Fibroblast of mammary gland (primary cell): ENCODE data around the gene TOR1A.

Experiments used
- DNase-seq: peaks from one replicate; pipeline ENCODE4 v3.0.0-alpha.2; 2010; ENCODE audit warnings: low read depth
- H3K4me3 ChIP-seq: 2 replicates; pipeline ENCODE4 v1.5.1; 2011; ENCODE audit warnings: low read depth, mild to moderate bottlenecking, low read length, moderate library complexity; ENCODE audit not compliant: control insufficient read depth
- TF ChIP-seq, protein P1 (sequence below): conservative IDR thresholded peaks from 2 replicates; pipeline ENCODE4 v1.5.1; 2011; ENCODE audit warnings: low read depth, low read length, inconsistent platforms; ENCODE audit not compliant: control insufficient read depth, insufficient read depth

Gene TOR1A

DNA sequence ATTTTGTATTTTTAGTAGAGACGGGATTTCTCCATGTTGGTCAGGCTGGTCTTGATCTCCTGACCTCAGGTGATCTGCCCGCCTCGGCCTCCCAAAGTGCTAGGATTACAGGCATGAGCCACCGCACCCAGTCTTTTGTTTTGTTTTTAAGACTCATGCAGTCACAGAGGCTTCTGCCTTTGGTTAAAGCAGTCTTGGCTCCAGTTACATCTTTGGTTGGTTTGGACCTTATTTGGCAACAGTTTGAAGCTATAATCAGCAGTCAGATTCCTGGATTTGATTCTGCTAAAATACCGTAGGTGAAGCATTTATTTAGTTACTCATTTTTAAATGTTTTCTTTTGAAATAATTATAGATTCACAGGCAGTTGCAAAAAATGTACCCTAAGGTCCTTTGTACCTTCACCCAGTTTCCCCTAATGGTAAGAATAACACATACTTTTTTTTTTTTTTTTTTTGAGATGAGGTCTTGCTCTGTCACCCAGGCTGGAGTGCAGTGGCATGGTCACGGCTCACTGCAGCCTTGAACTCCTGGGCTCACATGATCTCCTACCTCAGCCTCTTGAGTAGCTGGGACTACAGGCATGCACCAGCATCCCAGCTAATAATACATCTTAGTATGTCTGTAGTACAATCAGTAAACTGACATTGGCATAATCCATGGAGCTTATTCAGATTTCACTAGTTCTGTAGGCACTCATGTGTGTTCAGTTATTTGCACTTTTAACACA is 27.1 kb upstream of the TOR1A start:
- no peak overlapping the region for H3K4me3 ChIP-seq
- TF ChIP-seq, protein P1, sequence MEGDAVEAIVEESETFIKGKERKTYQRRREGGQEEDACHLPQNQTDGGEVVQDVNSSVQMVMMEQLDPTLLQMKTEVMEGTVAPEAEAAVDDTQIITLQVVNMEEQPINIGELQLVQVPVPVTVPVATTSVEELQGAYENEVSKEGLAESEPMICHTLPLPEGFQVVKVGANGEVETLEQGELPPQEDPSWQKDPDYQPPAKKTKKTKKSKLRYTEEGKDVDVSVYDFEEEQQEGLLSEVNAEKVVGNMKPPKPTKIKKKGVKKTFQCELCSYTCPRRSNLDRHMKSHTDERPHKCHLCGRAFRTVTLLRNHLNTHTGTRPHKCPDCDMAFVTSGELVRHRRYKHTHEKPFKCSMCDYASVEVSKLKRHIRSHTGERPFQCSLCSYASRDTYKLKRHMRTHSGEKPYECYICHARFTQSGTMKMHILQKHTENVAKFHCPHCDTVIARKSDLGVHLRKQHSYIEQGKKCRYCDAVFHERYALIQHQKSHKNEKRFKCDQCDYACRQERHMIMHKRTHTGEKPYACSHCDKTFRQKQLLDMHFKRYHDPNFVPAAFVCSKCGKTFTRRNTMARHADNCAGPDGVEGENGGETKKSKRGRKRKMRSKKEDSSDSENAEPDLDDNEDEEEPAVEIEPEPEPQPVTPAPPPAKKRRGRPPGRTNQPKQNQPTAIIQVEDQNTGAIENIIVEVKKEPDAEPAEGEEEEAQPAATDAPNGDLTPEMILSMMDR = no peak
- DNase-seq = no peak

DNA sequence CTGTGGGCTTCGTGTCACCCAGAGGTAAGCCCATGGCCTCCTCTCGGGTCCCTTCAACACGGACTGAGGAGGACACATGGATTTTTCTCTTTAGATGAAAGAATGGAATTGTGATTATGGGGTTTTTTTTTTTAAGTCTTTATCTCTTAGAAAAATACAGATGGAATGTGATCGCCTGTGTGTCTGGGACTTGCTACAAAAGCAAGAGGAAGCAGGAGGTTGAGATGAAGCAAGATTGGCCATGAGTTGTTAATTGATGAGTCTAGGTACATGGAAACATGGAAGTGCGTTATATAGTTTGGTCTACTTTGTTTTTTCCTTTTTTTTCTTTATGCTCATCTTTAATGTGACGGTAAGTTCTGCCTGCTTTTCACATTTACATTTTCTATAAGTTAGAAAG is 26.0 kb upstream of the TOR1A start:
- no peak overlapping the region for H3K4me3 ChIP-seq
- TF ChIP-seq, protein P1 = no peak
- DNase-seq = no peak

DNA sequence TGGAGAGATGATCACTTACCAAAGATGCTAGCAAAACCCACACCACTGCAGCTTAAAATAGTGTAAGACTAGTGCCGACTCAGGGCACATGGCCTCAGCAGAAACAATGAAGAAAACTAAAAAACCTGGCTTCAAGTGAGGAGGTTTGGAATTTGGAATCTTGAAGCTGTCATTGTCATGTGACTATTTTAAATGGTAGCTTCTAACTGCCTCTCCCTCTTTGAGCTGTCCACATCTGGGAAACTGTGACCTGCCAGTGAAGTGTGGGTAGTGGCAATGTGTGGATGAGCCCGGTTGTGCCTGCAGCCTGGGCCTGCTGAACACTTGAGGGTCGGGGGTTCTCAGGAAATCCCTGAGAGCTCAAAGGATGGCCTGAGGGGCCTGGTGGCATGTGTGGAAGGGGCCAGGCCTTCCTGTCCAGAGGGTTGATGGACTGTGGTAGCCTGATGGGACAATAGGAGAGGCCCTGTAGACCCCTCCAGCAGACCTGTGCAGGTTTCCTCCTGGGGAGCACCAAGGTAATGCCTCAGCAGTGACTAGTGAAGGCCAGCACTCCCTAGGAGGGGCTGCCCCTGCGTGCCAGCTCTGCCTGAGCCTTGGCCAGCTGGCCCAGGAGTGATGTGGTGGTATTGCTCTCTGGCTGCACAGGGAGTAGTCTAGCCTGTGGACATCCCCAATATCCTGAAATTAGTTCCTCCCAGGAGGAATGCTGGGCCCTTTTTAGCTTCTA is 24.9 kb upstream of the TOR1A start:
- DNase-seq = no peak
- TF ChIP-seq, protein P1 = no peak

DNA sequence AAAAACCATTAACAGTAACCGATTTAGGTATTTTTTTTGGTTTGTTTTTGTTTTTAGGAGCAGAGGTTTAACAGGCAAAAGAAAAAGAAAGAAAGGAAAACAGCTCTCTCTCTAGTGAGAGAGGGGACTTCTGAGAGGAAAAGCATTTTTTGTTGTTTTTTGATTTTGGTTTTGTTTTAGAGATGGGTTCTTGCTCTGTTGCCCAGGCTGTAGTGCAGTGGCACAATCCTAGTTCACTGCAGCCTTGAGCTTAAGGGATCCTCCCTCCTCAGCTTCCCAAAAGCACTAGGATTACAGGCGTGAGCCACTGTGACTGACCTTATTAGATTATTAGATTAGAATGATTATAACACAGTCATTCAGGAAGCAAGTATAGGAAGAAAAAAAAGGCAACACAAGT is 21.4 kb upstream of the TOR1A start:
- H3K4me3 ChIP-seq = no peak overlapping the region
- TF ChIP-seq, protein P1 = no peak

More for the DNA sequence above, 24.9 kb upstream of the TOR1A start:
- H3K4me3 ChIP-seq = no peak overlapping the region

DNA sequence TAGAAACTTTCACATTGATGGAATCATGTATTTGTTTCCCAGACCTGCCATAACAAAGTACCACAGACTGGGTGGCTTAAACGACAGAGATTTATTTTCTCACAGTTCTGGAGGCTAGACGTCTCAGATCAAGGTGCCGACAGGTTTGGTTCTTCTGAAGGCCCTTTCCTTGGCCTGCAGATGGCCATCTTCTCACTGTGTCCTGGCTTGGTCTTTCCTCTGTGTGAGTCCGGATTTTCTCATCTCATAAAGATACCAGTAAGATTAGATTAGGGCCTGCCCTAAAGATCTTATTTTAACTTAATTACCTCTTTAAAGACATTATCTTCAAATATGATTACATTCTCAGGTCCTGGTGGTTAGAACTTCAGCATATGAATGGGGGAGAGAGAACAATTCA is 17.1 kb upstream of the TOR1A start:
- TF ChIP-seq, protein P1 = no peak
- no peak overlapping the region for H3K4me3 ChIP-seq
- DNase-seq = no peak

More for the DNA sequence above, 21.4 kb upstream of the TOR1A start:
- DNase-seq = no peak

DNA sequence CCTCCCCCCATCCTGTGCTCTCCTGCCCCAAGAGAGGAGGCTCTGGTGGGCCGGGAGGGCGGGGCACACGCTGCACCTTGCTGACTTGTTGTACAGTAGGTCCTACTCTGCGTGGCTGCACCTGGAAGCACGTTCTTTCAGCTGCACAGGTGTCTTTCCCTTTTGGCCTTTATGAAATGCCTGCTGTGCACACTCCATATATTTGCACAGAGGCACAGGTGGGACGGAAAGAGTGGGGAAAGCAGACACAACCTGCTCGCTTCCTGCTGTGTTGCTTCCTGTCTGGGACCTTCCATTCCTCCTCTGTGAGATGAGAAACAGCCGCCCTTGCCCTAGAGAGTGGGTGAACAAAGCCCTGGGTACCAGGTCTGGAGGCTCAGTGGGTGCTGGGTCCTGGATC is 16.1 kb upstream of the TOR1A start:
- TF ChIP-seq, protein P1 = no peak
- no peak for DNase-seq
- H3K4me3 ChIP-seq = no peak overlapping the region
